SIG-M5 (cell line): ENCODE data around the gene ZBTB9.

Experiments
- DNase-seq: peaks from one replicate; lab custom pipeline; 2025; lab: John Stamatoyannopoulos, UW

ZBTB9 gene

GRCh38 chr6:33418690-33419291 lies 35.6 kb upstream of the ZBTB9 start:
- no peak for DNase-seq

GRCh38 chr6:33419580-33420490 lies 34.5 kb upstream of the ZBTB9 start, which contains the start of gene SYNGAP1:
TSS of gene SYNGAP1 (plus strand) at chr6:33420065. CDS start at chr6:33420265, 200 bp downstream.
- no peak for DNase-seq

- DNase-seq: no peak
Measured at GRCh38 chr6:33420491-33421343, 33.7 kb upstream of the ZBTB9 start.

GRCh38 chr6:33421344-33421643 lies 33.1 kb upstream of the ZBTB9 start:
- DNase-seq: no peak

GRCh38 chr6:33423777-33424176 lies 30.6 kb upstream of the ZBTB9 start:
- no peak for DNase-seq

GRCh38 chr6:33424855-33425667 lies 29.3 kb upstream of the ZBTB9 start:
- DNase-seq: no peak

GRCh38 chr6:33425668-33426577 lies 28.5 kb upstream of the ZBTB9 start:
- no peak for DNase-seq

- no peak for DNase-seq
Measured at GRCh38 chr6:33426590-33427511, 27.5 kb upstream of the ZBTB9 start.

- DNase-seq: no peak
Measured at GRCh38 chr6:33427585-33428223, 26.7 kb upstream of the ZBTB9 start.

GRCh38 chr6:33428224-33428965 lies 26.0 kb upstream of the ZBTB9 start:
- DNase-seq: no peak

GRCh38 chr6:33428966-33429749 lies 25.2 kb upstream of the ZBTB9 start:
- no peak for DNase-seq

- no peak for DNase-seq
Measured at GRCh38 chr6:33429750-33430052, 24.7 kb upstream of the ZBTB9 start.

- no peak for DNase-seq
Measured at GRCh38 chr6:33430334-33430733, 24.0 kb upstream of the ZBTB9 start.

- DNase-seq: no peak
Measured at GRCh38 chr6:33430991-33431879, 23.1 kb upstream of the ZBTB9 start.

GRCh38 chr6:33431880-33432541 lies 22.4 kb upstream of the ZBTB9 start:
- no peak for DNase-seq

GRCh38 chr6:33432546-33432945 lies 21.8 kb upstream of the ZBTB9 start:
- DNase-seq: no peak
